GM18508 (cell line): ENCODE data around the gene UBA1.
"Not testable (repeated sequence)": the region's sequence is repeated elsewhere in the genome, so short reads cannot be mapped to it uniquely, and the experiment has no call there.

ENCODE experiments used
- ATAC-seq: cut with Tn5 transposase; IDR thresholded peaks from one replicate; pipeline ENCODE4 v1.9.1; 2021; ENCODE audit warnings: moderate number of reproducible peaks; ENCODE audit not compliant: insufficient read depth, unreplicated experiment

UBA1 gene

DNA sequence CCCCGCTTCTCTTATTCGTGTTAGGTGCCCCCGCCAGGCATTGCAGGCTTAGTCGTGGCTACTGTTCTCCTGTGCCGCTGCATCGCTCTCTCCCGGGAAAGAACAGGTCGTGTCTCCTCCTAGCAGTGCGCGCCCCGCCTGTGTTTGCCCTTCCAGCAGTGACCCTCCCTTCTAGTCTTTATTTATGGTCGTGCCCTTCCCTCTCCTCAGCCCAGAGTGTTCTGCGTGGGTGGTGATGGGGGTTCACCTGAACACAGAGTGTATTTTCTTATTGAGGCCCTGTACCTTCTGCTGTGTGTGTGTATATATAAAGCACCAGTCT, 54.3 kb downstream of the UBA1 start:
- ATAC-seq: no peak

DNA sequence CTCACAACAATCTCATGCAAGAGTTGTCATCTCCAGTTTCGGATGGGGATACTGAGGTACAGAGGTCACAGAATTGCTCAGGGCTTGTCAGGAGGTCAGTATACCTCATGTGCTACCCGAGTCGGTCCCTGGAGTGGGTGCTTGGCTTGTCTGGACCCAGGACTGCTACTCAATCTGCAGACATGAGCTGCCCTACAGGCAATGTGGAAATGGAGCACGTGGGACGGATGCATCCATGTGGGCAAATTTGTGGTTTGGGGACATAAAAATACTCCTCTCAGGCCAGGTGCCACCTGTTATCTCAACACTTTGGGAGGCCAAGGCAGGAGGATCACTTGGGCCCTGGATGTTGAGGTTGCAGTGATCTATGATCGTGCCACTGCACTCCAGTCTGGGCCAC, 54.9 kb downstream of the UBA1 start:
- no peak for ATAC-seq

DNA sequence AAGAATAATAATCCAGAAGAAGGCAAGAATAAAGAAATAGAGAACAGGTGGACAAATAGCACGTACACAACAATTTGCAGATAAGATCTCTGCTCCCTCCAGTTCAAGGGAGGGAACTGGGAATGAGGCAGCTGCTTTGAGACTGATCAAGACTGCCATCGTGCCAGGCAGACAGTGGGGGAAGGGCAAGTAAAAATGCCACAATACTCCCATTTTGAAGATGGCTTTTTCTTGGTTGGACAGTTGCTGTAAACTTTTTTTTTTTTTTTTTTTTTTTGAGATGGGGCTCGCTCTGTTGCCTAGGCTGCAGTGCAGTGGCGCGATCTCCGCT, 56.4 kb downstream of the UBA1 start:
- no peak for ATAC-seq

DNA sequence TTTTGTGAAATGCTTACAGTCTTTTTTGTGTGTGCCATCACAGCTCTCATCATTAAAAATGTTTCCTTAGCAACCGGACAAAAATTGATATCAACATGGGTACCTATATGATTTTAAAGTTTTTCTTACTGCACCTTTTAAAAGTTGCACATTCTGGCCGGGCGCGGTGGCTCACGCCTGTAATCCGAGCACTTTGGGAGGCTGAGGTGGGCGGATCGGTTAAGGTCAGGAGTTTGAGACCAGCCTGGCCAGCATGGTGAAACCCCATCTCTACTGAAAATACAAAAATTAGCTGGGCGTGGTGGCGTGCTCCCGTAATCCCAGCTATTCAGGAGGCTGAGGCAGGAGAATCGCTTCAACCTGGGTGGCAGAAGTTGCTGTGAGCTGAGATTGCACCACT, 64.0 kb downstream of the UBA1 start:
- not testable (repeated sequence) for ATAC-seq
